ENCODE measurements around the gene ALDH1L1.

ALDH1L1 gene

GRCh38 chr3:126154391-126155279, 25.8 kb downstream of the ALDH1L1 start:
- DNase-seq (ENCODE audit: low read depth, low spot score) = no peak
- Histone ChIP-seq H3K36me3 (ENCODE audit: insufficient read depth, insufficient read length, low read length) (no peaks in the 10 kb centered on the region), H3K4me1 (ENCODE audit: insufficient read depth, insufficient read length) (no peaks in the 10 kb centered on the region), H3K9ac (ENCODE audit: insufficient read length, low read depth) (no peak overlapping the region), H3K9me3 (ENCODE audit: insufficient read depth, low read length) (peaks cover 8% of the 10 kb centered on the region; the same call in 1 of the 2 replicates), H3K4me3 (ENCODE audit: insufficient read length, low read depth) (no peak overlapping the region), H3K27me3 (ENCODE audit: insufficient read depth, insufficient read length) (no peaks in the 10 kb centered on the region)
- TF ChIP-seq YY1 (IDR thresholded peaks at IDR 0.05; ENCODE audit: insufficient read depth, insufficient read length) = no peak
- no peak for TF ChIP-seq SUZ12 (IDR thresholded peaks at IDR 0.05; ENCODE audit: extremely low read depth, insufficient read depth, insufficient read length)
- no peak for TF ChIP-seq ZNF274 (IDR thresholded peaks at IDR 0.05; ENCODE audit: low read depth, low read length)

GRCh38 chr3:126153695-126154360, 26.6 kb downstream of the ALDH1L1 start:
- H3K4me3 ChIP-seq (ENCODE audit: insufficient read length, low read depth) = no peak overlapping the region
- TF ChIP-seq SUZ12 (IDR thresholded peaks at IDR 0.05; ENCODE audit: extremely low read depth, insufficient read depth, insufficient read length) = no peak
- no peak for TF ChIP-seq YY1 (IDR thresholded peaks at IDR 0.05; ENCODE audit: insufficient read depth, insufficient read length)
- TF ChIP-seq ZNF274 (IDR thresholded peaks at IDR 0.05; ENCODE audit: low read depth, low read length) = no peak

GRCh38 chr3:126152901-126153694, 27.3 kb downstream of the ALDH1L1 start:
- H3K4me1 ChIP-seq (ENCODE audit: insufficient read depth, insufficient read length) = no peaks in the 10 kb centered on the region
- H3K9ac ChIP-seq (ENCODE audit: insufficient read length, low read depth) = no peak overlapping the region
- peaks cover 8% of the 10 kb centered on the region; the same call in 1 of the 2 replicates for H3K9me3 ChIP-seq (ENCODE audit: insufficient read depth, low read length)
- TF ChIP-seq SUZ12 (IDR thresholded peaks at IDR 0.05; ENCODE audit: extremely low read depth, insufficient read depth, insufficient read length) = no peak
- TF ChIP-seq ZNF274 (IDR thresholded peaks at IDR 0.05; ENCODE audit: low read depth, low read length) = no peak
- TF ChIP-seq YY1 (IDR thresholded peaks at IDR 0.05; ENCODE audit: insufficient read depth, insufficient read length) = no peak
- no peak for DNase-seq (ENCODE audit: low read depth, low spot score)
- H3K27me3 ChIP-seq (ENCODE audit: insufficient read depth, insufficient read length) = no peaks in the 10 kb centered on the region
- H3K36me3 ChIP-seq (ENCODE audit: insufficient read depth, insufficient read length, low read length) = no peaks in the 10 kb centered on the region
- H3K4me3 ChIP-seq (ENCODE audit: insufficient read length, low read depth) = no peak overlapping the region

More at GRCh38 chr3:126153695-126154360, 26.6 kb downstream of the ALDH1L1 start:
- Histone ChIP-seq H3K36me3 (ENCODE audit: insufficient read depth, insufficient read length, low read length) (no peaks in the 10 kb centered on the region), H3K4me1 (ENCODE audit: insufficient read depth, insufficient read length) (no peaks in the 10 kb centered on the region), H3K27me3 (ENCODE audit: insufficient read depth, insufficient read length) (no peaks in the 10 kb centered on the region), H3K9ac (ENCODE audit: insufficient read length, low read depth) (no peak overlapping the region), H3K9me3 (ENCODE audit: insufficient read depth, low read length) (peaks cover 8% of the 10 kb centered on the region; the same call in 1 of the 2 replicates)
- no peak for DNase-seq (ENCODE audit: low read depth, low spot score)

GRCh38 chr3:126152458-126152857, 27.9 kb downstream of the ALDH1L1 start:
- H3K27me3 ChIP-seq (ENCODE audit: insufficient read depth, insufficient read length) = no peaks in the 10 kb centered on the region
- H3K4me1 ChIP-seq (ENCODE audit: insufficient read depth, insufficient read length) = no peaks in the 10 kb centered on the region
- H3K9ac ChIP-seq (ENCODE audit: insufficient read length, low read depth) = no peak overlapping the region
- H3K36me3 ChIP-seq (ENCODE audit: insufficient read depth, insufficient read length, low read length) = no peaks in the 10 kb centered on the region
- H3K4me3 ChIP-seq (ENCODE audit: insufficient read length, low read depth) = no peak overlapping the region
- no peak for DNase-seq (ENCODE audit: low read depth, low spot score)
- H3K9me3 ChIP-seq (ENCODE audit: insufficient read depth, low read length) = peaks cover 8% of the 10 kb centered on the region; the same call in 1 of the 2 replicates
- no peak for TF ChIP-seq YY1 (IDR thresholded peaks at IDR 0.05; ENCODE audit: insufficient read depth, insufficient read length)
- TF ChIP-seq SUZ12 (IDR thresholded peaks at IDR 0.05; ENCODE audit: extremely low read depth, insufficient read depth, insufficient read length) = no peak
- TF ChIP-seq ZNF274 (IDR thresholded peaks at IDR 0.05; ENCODE audit: low read depth, low read length) = no peak

DNA sequence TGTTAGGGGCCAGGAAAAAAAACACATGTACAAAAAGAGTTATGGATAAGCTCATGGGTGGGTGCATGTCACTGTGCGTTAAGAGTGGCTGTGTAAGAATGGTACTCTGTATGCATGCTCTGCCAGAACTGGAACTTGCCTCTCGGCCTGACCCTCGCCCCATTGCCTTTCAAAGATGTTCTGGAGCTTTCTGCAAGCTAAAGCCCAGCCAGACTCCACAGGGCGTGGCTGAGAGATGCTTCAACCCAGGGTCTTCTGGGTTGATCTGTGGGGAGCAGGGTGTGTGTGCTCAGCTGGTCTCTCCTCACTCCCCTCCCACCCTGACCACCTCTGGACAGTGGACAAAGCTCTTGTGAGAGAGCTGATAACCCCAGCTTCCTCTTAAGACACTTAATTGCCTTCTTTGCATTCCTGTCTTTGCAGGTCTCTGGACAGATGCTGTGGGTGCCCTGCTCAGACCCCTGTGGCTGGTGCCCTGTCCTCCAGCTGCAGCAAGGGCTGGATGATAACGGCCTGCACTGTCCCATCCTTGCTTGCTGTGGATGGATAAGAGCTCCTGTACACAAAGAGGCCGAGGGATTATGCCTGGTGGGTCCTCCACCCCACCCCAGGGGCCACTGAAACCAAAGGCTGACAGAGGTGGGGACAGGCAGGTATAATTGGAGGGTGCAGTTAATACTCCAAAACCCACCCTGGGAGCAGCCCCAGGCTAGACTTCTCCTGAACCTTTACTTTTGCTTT, 28.7 kb downstream of the ALDH1L1 start:
- H3K4me1 ChIP-seq (ENCODE audit: insufficient read depth, insufficient read length) = no peaks in the 10 kb centered on the region
- peaks cover 6% of the 10 kb centered on the region; the same call in 1 of the 2 replicates for H3K9me3 ChIP-seq (ENCODE audit: insufficient read depth, low read length)
- TF ChIP-seq YY1 (IDR thresholded peaks at IDR 0.05; ENCODE audit: insufficient read depth, insufficient read length) (no peak), SUZ12 (IDR thresholded peaks at IDR 0.05; ENCODE audit: extremely low read depth, insufficient read depth, insufficient read length) (no peak), ZNF274 (IDR thresholded peaks at IDR 0.05; ENCODE audit: low read depth, low read length) (no peak)
- DNase-seq (ENCODE audit: low read depth, low spot score) = no peak
- H3K36me3 ChIP-seq (ENCODE audit: insufficient read depth, insufficient read length, low read length) = no peaks in the 10 kb centered on the region
- H3K4me3 ChIP-seq (ENCODE audit: insufficient read length, low read depth) = no peak overlapping the region
- no peak overlapping the region for H3K9ac ChIP-seq (ENCODE audit: insufficient read length, low read depth)
- no peaks in the 10 kb centered on the region for H3K27me3 ChIP-seq (ENCODE audit: insufficient read depth, insufficient read length)

- Histone ChIP-seq H3K9ac (ENCODE audit: insufficient read length, low read depth) (no peak overlapping the region), H3K9me3 (ENCODE audit: insufficient read depth, low read length) (no peaks in the 10 kb centered on the region), H3K27me3 (ENCODE audit: insufficient read depth, insufficient read length) (no peaks in the 10 kb centered on the region), H3K36me3 (ENCODE audit: insufficient read depth, insufficient read length, low read length) (no peaks in the 10 kb centered on the region), H3K4me1 (ENCODE audit: insufficient read depth, insufficient read length) (no peaks in the 10 kb centered on the region), H3K4me3 (ENCODE audit: insufficient read length, low read depth) (no peak overlapping the region)
- DNase-seq (ENCODE audit: low read depth, low spot score) = no peak
- TF ChIP-seq SUZ12 (IDR thresholded peaks at IDR 0.05; ENCODE audit: extremely low read depth, insufficient read depth, insufficient read length) (no peak), ZNF274 (IDR thresholded peaks at IDR 0.05; ENCODE audit: low read depth, low read length) (no peak), YY1 (IDR thresholded peaks at IDR 0.05; ENCODE audit: insufficient read depth, insufficient read length) (no peak)
Observed at GRCh38 chr3:126149960-126150515, 30.3 kb downstream of the ALDH1L1 start.
